WERI-Rb-1 (cell line): Measurements from ENCODE around the gene SCFD2.

Experiments used
- DNase-seq: peaks from one replicate; pipeline ENCODE4 v3.0.0-alpha.2; 2020
- H3K27ac ChIP-seq: fragments of 250-450 bp; sonication (Bioruptor Pico); 2 replicates; pipeline ENCODE4 v1.5.1; 2020; ENCODE audit warnings: mild to moderate bottlenecking, moderate library complexity
- H3K27me3 ChIP-seq: fragments of 250-450 bp; sonication (Bioruptor Pico); 2 replicates; pipeline ENCODE4 v1.5.1; 2021; ENCODE audit warnings: mild to moderate bottlenecking, low read depth, moderate library complexity; ENCODE audit not compliant: insufficient read depth, severe bottlenecking
- H3K36me3 ChIP-seq: fragments of 250-450 bp; sonication (Bioruptor Pico); 2 replicates; pipeline ENCODE4 v1.5.1; 2020; ENCODE audit warnings: mild to moderate bottlenecking, moderate library complexity
- H3K4me3 ChIP-seq: 2 replicates; pipeline ENCODE4 v1.5.1; 2011; ENCODE audit warnings: low read depth, mild to moderate bottlenecking, control low read depth, low read length
- H3K9me3 ChIP-seq: fragments of 250-450 bp; sonication (Bioruptor Pico); 2 replicates; pipeline ENCODE4 v1.5.1; 2021; ENCODE audit warnings: mild to moderate bottlenecking, moderate library complexity; ENCODE audit not compliant: severe bottlenecking
- TF ChIP-seq, protein P1 (sequence below): IDR thresholded peaks from 2 replicates; pipeline ENCODE4 v1.5.1; 2011; ENCODE audit warnings: low read depth, mild to moderate bottlenecking, control low read depth, inconsistent platforms, low read length

Gene SCFD2

DNA sequence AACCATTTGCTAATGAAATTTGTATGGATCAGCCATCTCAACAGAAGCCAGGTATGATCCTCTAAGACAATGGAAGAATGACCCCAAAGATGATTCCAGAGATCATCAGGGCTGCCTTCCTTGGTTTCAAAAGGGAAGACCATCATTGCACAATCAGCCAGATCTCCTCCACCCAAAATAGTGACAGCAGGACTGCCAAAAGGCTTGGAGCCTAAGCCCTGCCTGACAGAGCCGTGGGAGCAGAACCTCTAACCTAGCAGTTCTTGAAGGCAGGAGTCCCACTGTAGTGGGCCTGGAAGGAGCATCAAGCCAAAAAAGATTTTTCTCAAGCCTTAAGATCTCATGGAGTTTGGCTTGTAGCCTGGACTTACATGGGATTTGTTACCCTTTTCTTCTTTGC, 277.7 kb downstream of the SCFD2 start:
- H3K4me3 ChIP-seq: no peak overlapping the region
- H3K27me3 ChIP-seq: no peaks in the 10 kb centered on the region
- TF ChIP-seq, protein P1, sequence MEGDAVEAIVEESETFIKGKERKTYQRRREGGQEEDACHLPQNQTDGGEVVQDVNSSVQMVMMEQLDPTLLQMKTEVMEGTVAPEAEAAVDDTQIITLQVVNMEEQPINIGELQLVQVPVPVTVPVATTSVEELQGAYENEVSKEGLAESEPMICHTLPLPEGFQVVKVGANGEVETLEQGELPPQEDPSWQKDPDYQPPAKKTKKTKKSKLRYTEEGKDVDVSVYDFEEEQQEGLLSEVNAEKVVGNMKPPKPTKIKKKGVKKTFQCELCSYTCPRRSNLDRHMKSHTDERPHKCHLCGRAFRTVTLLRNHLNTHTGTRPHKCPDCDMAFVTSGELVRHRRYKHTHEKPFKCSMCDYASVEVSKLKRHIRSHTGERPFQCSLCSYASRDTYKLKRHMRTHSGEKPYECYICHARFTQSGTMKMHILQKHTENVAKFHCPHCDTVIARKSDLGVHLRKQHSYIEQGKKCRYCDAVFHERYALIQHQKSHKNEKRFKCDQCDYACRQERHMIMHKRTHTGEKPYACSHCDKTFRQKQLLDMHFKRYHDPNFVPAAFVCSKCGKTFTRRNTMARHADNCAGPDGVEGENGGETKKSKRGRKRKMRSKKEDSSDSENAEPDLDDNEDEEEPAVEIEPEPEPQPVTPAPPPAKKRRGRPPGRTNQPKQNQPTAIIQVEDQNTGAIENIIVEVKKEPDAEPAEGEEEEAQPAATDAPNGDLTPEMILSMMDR: no peak
- no peak for DNase-seq
- no peak overlapping the region for H3K27ac ChIP-seq
- H3K9me3 ChIP-seq: no peaks in the 10 kb centered on the region
- no peaks in the 10 kb centered on the region for H3K36me3 ChIP-seq

DNA sequence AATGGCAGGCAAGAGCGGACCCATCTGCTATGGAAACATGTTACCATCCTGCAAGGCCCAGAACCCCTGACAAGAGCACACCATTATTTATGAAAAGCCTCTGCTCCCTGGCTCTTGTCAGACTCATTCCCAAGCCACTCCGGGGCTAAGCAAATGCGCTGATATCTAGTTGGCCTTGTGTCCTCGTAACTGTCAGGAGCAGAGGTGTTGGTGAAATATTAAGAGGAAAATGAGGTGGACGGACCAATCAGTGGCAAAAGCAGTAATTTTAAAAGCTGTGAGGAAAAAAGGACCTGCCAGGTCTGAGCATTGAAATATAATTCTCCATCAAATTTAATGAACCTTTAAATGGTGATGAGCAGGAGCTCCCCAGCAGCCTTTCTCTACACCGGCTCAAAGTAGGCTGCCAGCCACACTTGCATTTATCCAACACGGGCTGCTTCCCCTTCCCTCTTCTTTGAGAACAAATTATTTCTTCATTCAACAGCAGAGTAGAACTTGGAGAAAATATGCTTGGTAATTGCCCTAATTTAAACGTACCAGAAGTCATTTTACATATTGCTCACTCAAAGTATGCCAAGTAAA, 289.4 kb downstream of the SCFD2 start:
- DNase-seq: no peak
- Histone ChIP-seq H3K27me3 (no peaks in the 10 kb centered on the region), H3K27ac (no peak overlapping the region), H3K36me3 (no peaks in the 10 kb centered on the region), H3K9me3 (no peaks in the 10 kb centered on the region), H3K4me3 (no peak overlapping the region)
- TF ChIP-seq, protein P1: no peak

- no peaks in the 10 kb centered on the region for H3K27me3 ChIP-seq
- no peak for DNase-seq
- H3K36me3 ChIP-seq: no peaks in the 10 kb centered on the region
- TF ChIP-seq, protein P1: no peak
- no peak overlapping the region for H3K27ac ChIP-seq
- no peak overlapping the region for H3K4me3 ChIP-seq
- H3K9me3 ChIP-seq: no peaks in the 10 kb centered on the region
Observed at GRCh38 chr4:53075162-53075785, 290.6 kb downstream of the SCFD2 start.

- no peak for DNase-seq
Observed at GRCh38 chr4:53068755-53069330, 297.0 kb downstream of the SCFD2 start.

DNA sequence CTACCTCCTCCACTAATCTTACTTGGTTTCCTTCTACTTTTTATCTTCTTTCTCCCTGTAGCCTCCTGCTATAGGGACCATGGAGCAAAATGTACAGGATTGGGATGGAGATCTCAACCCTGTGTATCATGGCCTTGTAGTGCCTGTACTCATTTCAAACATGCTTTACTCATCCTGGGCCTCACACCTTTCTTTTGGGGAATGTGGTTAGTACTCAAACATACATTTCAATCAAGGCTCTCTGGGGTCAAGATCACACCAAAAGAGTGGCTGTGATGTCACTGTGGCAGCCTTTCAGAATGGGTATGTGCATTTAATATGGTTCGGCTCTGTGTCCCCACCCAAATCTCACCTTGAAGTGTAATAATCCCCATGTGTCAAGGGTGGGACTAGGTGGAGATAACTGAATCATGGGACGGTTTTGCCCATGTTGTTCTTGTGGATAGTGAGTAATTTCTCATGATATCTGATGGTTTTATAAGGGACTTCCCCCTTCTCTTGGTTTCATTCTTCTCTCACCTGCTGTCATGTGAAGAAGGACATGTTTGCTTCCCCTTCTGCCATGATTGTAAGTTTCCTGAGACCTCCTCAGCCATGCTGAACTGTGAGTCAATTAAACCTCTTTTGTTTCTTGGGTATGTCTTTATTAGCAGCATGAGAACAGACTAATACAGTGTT, 298.6 kb downstream of the SCFD2 start:
- H3K27me3 ChIP-seq: no peaks in the 10 kb centered on the region
- H3K9me3 ChIP-seq: no peaks in the 10 kb centered on the region
- DNase-seq: no peak
- TF ChIP-seq, protein P1: no peak
- no peak overlapping the region for H3K4me3 ChIP-seq
- no peak overlapping the region for H3K27ac ChIP-seq
- no peaks in the 10 kb centered on the region for H3K36me3 ChIP-seq

More at GRCh38 chr4:53068755-53069330, 297.0 kb downstream of the SCFD2 start:
- TF ChIP-seq, protein P1: no peak
- no peaks in the 10 kb centered on the region for H3K9me3 ChIP-seq
- H3K27me3 ChIP-seq: no peaks in the 10 kb centered on the region
- no peaks in the 10 kb centered on the region for H3K36me3 ChIP-seq
- H3K4me3 ChIP-seq: no peak overlapping the region
- H3K27ac ChIP-seq: no peak overlapping the region
